CD4-positive, alpha-beta T cell treated with Interleukin-4 for 4 hours (primary cell): Measurements from ENCODE around the gene AHNAK.
"Not testable (repeated sequence)": the region's sequence is repeated elsewhere in the genome, so short reads cannot be mapped to it uniquely, and the experiment has no call there.

ENCODE experiments used
- DNase-seq: peaks from one replicate; pipeline ENCODE4 v3.0.0-alpha.2; 2020

Gene AHNAK

DNA sequence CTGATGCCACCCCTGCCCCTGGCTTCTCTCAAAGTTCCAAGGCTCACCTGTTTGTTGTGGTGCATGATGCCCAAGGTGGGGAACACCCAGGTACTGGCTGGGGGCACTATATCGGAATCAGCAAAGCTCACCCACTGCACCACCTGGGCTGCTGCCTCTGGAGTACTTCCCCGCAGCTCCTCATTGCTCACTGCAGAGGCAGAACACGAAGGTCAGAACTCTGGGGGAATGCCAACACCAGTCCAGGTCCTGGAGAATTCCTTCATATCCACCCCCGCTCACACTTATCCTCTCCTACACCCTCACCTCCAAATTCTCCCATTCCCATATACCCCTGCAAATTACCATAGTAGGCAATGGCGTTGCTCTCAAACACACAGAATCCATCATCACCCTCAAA, 24.9 kb upstream of the AHNAK start:
- not testable (repeated sequence) for DNase-seq

DNA sequence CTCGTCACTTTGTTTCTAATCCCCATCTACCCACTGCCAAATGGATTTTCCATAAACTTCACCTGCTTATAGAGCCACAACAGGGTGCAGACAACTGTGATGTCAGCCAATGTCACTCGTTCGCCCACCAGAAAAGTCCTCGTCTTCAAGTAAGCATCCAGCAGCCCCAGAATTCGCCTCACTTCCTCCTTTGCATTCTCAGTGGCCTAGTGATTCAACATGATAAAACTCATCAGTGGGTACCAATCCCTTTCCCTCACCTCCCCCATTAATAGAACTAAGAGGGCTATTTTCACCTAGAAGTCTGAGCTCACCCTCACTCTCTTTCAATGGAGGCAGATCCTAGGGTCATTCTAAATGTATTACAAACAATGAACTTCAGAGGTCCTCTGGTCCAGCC, 24.3 kb upstream of the AHNAK start:
- DNase-seq: not testable (repeated sequence)

DNA sequence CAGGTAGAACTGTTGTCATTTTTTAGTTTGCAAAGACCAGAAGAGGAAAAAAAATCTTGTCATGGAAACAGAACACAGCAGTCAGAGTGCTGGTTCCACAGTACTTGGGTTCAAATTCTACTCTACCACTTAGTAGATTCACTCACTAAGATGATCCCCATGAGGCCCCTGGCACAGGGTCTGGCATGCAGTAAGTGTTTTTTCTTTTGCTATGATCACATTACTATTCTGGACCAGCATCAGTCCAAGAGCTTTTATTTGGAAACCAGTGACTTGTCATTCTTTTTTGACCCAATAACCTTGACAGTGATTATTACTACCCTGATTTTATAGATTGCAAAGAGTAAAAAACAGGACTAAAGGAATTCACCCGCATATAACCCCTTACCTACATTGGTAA, 23.0 kb upstream of the AHNAK start:
- DNase-seq: no peak

DNA sequence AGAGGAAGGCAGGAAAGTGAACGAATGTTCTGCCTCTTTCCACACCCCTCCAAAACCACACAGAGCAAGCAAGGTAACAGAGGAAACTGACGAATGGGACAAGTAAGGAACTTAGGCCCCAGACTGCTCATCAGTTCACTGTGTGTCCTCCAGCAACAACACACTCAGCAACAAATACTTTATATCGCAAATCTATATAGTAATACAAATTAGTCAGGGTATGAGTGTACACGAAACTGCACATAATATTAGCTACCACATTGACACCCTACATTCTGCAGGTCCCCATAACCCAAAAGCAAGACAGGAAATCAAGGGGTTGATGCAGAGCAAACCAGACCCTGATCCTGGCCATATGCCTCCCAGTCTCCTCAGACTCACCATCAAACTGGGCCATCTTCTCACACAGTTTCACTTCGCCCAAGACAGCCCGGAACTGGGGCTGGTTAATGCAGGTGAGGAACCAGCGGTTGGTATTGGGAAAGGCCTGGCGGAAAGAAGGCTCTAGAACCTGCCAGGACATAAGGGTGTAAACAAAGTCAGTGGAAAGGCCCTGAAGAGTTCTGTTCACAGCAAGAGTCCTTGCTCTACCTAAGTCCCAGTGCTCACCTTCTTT, 20.5 kb upstream of the AHNAK start:
- DNase-seq: peak; percentile 1

DNA sequence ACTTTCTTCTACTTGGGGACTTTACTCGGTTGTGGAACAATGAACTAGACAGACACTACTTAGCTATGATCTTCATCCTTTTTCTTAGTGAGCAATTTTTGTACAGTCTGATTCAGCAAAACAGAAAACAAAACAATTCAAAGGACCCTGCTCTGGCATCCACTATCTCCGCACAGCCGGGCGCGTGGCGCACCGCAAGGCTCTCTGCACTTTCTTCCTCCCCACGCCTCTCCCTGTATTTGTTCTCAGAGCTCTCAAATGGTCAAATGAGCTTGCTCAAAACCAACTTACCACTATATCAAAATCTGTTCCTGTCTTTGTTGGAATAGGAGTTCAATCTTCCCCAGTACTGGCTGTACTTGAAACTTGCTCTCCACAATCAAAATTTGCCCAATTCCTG, 19.6 kb upstream of the AHNAK start:
- DNase-seq: no peak

DNA sequence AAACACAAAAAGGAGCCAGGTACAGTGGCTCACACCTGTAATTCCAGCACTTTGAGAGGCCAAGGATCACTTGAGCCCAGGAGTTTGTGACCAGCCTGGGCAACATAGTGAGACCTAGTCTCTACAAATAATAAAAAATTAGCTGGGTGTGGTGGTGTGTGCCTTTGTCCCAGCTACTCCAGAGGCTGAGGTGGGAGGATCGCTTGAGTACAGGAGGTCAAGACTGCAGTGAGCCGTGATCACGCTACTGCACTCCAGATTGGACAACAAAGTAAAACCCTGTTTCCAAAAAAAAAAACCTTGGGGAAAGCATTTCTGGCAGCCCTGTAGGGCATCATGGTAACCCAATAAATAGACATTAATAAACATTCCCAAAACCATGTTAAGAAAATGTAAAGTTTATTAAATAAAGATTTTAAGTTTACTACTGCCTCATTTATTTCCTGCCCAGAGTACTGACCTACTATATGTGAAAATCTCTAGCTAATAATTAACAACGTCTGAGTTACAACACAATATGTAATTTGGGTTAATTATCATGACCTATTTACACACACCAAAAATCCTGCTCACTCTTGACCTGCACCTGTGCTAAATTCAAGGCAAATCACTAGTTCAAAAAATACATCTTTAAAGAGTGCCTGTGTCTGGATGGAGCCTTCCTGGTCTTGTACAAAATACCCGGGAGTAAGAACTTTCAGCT, 18.6 kb upstream of the AHNAK start:
- no peak for DNase-seq

DNA sequence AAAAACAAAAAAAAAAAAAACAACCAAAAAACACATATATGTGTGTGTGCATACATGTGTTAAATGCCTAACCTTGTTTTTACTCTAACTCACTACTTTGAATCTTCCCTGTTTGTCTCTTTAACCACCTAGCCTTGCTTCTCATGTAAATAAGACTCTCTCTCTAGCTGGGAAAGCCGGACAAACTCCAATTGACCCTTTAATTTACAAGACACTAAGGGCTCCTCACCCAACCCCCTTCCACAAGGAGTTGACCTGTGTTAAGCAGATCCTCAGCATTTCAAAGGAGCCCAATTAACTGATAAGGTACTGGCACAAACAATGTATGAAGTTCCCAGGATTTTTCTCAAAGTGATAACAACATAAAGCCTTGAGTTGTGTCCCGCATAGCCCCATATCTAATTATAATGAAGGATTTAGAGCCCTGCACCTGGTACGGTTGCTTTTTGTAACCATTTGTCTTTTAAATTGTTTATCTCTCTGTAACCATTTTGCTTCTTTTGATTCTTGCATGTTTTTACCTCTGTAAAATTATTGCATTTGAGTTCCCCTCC, 15.1 kb upstream of the AHNAK start:
- DNase-seq: not testable (repeated sequence)

DNA sequence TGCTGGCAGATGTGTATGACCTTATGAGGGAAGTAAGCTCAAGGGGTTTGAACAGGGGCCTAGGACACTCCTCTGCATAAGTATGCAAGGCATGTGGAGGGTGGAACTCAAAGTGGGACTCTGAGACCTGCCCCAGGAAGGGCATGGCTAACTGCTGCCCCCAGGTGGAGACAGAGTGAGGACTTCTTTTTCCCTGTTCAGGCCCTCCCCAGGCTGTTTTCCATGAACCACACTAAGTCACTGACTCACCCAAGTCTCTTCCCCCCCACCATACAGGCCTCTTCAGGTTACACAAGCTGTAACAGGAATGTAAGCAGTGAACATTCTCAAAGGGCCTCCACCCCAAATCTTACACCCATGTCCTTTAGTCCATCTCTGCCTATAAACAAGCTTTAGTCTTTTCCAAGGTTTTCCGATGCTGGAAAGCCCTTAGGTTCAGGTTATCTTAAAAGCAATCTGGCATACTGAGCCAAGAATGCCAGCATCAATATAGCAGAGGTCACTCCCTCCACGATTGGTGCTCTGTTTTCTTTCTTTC, 14.0 kb upstream of the AHNAK start:
- peak; percentile 88 for DNase-seq

DNA sequence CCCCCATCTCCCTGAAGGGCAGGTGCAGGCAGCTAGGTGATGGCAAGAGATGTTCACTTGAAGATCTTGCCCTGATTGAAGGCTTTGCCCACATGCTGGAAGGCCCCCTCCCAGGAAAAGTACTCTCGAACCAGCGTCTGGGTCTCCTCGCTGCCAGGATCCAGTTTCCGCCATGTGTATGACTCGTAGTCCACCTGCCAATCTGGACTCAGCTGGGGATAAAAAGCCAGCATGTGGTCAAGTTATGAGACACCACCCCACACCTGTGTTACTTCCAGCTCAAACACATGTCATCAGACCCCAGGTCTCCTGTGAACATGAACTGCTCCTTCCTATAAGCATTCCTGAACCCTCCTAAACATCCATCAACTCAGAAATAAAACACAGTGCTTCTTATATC, 13.0 kb upstream of the AHNAK start:
- not testable (repeated sequence) for DNase-seq

DNA sequence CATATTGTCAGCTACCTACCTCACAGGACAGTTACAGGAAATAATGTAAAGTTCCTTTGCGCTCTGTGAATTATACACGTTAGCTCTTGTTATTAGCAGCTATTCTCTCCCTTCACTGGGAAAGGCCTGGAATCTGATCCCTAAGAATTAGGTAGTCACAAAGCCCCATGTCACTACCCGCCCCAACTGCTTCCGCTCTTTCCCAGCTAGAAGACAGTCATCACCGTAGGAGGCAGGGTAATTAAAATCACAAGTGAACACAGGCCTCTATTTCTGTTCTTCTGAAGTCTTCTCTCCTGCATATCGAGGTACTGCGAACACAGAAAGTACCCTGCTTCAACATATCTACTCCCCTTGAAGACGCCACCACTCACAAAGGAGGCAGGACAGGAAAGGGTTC, 12.6 kb upstream of the AHNAK start:
- no peak for DNase-seq

DNA sequence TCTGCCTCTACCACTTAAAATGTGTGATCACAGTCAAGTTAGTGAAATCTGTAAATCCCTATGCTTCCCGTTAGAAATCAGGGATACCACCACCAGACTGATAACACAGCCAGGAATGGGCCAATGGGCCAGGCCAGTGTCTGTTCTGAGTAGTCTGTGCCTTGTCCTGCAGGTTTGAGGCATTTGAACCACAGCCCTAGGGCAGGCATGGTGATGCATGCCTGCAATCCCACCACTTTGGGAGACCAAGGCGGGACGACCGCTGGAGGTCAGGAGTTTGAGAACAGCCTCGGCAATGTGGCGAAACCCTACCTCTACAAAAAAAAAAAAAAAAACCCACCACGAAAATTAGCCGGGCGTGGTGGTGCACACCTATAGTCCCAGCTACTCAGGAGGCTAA, 12.1 kb upstream of the AHNAK start:
- DNase-seq: no peak

DNA sequence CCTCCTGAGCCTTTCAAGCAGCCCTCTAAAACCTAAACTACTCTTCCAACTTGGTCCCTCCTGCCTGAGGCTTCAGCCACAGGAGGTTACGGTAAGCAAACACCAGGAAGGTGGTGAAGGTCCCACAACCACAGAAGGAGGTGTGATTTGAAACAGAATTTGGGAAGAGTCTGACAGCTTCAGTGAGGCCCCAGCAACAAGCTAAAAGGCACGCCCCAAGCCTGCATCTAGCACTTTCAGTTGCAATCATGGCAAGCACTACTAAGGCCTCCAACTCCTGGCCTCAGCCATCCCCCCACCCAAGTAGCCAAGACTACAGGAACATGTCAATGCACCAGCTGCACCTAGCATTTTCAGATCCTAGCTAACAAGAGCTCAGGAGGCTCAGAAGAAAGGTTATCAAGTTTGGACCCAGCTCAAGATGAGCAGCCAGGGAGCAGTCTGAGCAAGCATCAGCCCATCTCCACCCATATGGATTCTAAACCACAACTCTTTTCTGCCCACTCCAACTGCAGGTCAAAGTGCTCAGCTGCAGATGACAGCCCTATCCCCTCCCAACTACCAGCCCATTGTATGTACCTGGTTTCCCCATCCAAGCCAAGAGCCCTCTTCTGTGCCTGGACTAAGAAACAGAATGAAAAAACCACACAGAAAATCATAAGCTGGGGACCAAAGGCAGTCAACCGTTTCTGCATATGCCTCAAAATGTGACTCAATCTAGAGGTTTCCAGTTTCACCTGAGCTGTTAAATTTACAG, 10.4 kb upstream of the AHNAK start:
- DNase-seq: peak; percentile 78

DNA sequence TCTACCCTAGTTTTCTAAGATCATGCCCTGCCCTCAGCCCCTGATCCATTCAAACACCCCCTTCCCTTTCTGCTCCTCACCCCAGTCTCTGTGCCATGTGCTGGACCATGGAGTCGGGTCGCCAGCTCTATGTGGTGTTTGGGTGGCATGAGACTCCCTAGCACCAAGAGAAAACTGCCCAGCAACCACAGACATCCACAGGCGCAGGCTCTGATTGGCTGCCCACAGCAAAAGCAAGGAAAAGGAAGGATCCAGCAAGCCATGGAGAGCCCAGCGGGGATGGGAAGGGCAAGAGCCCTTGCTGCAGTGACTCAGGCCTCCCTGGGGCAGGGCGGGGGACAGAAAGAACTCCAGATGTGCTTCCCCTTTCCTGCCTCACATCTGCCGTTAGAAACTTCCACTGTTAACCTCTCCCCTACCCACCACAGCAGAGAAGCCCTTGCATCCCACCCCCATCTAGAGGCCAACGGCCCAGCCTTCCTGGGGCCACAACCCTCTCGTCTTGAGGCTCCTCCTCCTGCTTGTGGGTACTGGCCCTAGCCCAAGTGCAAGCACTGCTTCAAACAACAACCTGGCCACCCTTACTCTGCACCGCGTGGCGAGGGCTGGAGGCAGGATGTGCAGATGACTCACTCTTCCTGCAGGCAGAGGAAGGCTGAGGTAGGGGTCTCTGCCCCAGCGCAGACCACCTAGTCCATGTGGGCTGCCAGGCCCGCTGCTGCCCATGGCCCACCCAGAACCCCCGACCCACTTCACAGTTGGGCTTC, 9.7 kb upstream of the AHNAK start:
- peak; percentile 94 for DNase-seq

DNA sequence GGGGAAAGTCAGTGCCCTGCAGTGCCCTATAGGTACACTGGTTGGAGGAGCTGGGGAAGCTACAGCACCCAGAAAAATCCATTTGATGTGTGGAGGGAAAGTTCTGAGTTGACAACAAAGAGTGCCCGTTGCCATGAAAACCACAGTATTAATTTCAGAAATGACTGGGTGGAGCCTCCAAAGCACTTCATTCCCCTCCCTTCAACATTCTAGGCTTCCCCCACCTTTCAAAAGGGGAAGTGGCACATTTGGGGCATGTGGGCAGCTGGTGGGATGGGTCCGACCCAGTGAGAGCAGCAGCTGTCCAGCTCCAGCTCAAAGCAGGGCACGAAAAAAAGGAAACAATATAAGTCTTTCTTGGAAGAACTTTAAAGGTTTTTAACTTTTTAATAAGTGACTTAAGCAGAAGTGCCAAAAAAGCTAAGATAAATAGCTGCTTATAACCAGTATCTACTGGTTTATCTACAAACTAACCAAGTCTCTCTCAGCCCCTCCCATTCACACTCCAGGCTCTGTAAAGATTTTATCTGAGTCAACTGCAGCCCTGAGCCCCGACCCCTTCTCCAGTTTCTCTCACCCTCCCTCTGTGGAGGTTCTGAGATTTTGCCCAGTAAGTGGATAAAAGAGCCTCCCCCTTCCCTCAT, 9.0 kb upstream of the AHNAK start:
- DNase-seq: peak; percentile 95

DNA sequence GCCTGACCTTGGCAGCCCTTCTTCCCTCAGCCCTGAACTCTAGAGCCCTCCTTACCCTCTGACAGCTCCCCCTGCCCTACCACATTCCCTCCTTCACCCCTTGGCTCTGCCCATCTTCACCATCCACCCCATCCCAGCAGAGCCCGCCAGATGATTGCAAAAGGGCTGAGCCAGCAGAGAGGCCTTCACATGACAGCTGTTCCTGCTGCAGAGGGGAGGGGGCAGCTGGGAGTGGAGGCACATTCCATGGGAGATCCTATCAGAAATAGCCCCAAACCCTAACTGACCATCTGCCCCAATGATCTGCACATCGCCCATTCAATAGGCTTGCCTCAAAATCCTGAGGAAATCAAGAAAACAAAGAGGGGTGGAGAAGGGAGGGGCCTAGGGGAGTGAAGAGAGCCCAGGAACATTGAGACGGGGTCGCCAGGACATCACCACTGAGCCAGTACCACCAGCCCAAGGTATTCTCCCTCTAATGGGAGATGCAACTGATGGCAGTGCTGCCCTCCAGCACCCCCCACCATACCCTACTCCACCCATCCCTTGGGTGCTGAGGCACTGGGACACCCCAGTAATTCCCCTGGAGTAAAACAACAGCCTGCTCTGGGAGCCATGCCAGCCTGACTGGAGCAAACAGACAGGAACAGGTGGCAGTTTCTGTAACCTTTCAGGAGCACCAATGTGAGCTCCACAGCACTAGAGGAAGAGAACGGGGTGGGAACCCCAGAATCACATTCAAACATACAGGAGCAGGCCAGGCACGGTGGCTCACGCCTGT, 8.0 kb upstream of the AHNAK start:
- no peak for DNase-seq

DNA sequence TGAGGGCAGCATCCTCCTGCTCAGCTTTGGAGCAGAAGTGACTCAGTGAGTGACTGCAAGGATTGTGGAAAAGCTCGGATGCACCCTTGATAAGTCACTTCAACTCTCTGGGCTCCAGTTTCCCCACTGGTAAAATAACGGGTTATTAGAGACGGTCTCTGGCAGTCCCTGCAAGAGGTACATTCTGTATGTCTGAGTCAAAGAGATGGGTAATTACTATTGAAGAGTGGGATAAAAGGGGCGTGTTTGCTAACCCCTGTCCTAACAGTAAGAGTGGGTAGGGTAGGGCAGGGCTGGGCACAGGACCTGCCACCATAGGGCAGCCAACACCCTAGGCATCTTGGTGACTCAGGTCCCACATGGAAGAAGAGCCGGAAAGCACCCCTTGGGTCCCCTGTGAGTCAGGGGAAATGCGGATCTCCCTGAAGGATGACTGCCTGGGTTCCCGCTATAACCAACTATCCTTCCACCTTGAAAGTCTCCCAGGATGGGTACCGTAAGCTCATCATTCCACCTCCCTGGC, 7.3 kb upstream of the AHNAK start:
- no peak for DNase-seq

DNA sequence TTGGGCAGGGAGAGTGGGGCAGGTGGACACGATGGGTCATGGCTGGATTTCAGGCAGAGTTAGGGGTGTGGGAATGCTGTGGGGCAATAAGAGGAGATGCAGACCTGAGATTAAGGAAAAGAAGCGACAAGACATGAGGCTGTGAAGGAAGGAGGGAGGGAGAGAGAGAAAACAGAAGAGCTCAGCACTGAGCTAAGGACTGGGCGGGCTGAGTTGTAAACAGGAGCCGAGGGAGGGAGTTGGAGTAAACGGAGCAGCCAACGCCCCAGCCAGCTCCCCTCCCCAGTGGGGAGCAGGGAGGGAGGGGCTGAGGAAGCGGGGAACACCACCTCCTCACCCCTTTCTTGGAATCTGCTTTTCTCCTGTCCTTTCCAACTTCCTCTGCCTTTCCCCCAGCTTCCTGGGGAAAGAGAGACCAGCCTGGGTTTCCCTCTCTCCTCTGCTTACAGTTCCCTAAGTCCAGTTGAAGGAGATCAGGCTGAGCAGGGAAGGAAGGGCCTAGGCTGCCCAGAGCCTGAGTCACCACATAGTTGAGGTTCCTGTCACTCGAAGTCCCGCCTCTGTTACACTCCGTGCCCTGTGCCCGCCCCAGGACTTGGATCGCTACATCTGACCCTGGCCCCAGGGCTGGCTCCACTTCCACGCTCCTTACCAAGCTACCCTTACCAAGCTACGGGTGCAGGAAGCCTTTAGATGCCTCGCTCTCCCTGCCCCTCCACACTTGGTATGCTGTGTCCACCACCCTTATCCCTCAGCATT, 6.7 kb upstream of the AHNAK start:
- DNase-seq: peak; percentile 90

DNA sequence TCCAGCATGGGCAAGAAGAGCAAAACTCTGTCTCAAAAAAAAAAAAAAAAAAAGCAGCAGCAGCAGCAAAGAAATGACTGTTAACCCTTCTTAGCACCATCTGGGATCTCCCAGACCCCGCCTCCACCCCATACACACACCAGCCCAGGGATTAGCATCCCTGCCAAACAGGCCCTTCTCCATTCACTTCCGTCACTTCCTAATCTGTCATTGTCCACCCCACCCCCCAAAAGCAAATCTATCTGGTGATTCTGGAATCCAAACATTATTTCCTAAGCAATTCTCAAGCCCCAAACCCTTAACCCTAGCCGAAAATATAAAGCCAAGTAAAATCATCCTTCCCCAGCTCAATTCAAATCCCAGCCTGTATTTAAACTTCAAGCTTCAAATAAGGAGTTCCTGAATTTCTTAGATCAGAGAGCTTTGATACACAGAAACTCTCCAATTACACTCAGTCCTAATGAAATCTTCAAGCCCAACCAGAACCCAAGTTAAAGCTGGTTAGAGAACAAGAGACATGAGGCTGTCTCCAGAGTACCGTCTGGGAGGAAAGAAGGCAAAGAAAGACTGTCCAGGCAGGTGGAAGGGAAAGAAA, 6.0 kb upstream of the AHNAK start:
- no peak for DNase-seq

DNA sequence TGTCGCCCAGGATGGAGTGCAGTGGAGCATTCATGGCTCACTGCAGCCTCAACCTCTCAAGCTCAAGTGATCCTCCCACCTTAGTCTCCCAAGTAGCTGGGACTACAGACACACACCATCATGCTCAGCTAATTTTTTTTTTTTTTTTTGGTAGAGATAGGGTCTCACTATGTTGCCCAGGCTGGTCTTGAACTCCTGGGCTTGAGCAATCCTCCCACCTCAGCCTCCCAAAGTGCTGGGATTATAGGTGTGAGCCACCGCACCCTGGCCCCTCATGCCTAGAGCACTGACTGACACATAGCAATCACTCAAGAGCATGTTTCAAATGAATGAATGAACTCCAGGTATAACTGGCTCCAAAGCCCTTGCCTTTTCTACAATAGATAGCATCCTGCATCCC, 3.9 kb upstream of the AHNAK start:
- not testable (repeated sequence) for DNase-seq
